Activated CD4-positive, alpha-beta T cell treated with anti-CD3 and anti-CD28 coated beads, Interleukin-2, amount 10 ng/mL, durations not matched to agents 24 days and 14 days (primary cell): Measurements from ENCODE around the gene KLHDC1. TPM values are rescaled to one million over a fixed set of nuclear protein-coding genes. Genes with fewer than 3 reads are reported as not detected.
"Not testable (repeated sequence)": the region's sequence is repeated elsewhere in the genome, so short reads cannot be mapped to it uniquely, and the experiment has no call there.

ENCODE experiments used
- DNase-seq: peaks from one replicate; pipeline ENCODE4 v3.0.0; 2022
- H3K27ac Mint-ChIP-seq: one replicate; pipeline ENCODE4 v1.8.0; 2022; ENCODE audit warnings: mild to moderate bottlenecking, mixed read lengths
- H3K27me3 Mint-ChIP-seq: one replicate; pipeline ENCODE4 v1.8.0; 2022; ENCODE audit warnings: mixed read lengths
- H3K36me3 Mint-ChIP-seq: one replicate; pipeline ENCODE4 v1.8.0; 2022; ENCODE audit warnings: low read depth, mild to moderate bottlenecking, mixed read lengths
- H3K4me1 Mint-ChIP-seq: one replicate; pipeline ENCODE4 v1.8.0; 2021; ENCODE audit warnings: mixed read lengths
- H3K4me3 Mint-ChIP-seq: one replicate; pipeline ENCODE4 v1.8.0; 2022; ENCODE audit warnings: mild to moderate bottlenecking, moderate library complexity, mixed read lengths
- H3K9me3 Mint-ChIP-seq: one replicate; pipeline ENCODE4 v1.8.0; 2021; ENCODE audit warnings: mixed read lengths
- intact Hi-C: fragments of 100-400 bp; cut with micrococcal nuclease; formaldehyde crosslinking; loops from one replicate; pipeline ENCODE4 v1.15.1; 2023
- total RNA-seq: library from RNA; stranded (reverse); gene quantifications from 2 replicates; pipeline ENCODE4 v1.2.3, GENCODE V29; 2022

Gene KLHDC1, protein sequence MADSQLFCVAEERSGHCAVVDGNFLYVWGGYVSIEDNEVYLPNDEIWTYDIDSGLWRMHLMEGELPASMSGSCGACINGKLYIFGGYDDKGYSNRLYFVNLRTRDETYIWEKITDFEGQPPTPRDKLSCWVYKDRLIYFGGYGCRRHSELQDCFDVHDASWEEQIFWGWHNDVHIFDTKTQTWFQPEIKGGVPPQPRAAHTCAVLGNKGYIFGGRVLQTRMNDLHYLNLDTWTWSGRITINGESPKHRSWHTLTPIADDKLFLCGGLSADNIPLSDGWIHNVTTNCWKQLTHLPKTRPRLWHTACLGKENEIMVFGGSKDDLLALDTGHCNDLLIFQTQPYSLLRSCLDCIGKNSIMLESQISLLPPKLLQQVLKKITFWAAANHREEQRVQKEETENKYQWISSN
- total RNA-seq: 0.95 and 0.96 TPM in 2 replicates

- H3K9me3 Mint-ChIP-seq: no peaks in the 10 kb centered on the region
- DNase-seq: peak; percentile 95
- no peaks in the 10 kb centered on the region for H3K27me3 Mint-ChIP-seq
- H3K4me1 Mint-ChIP-seq: peaks cover 18% of the 10 kb centered on the region
- peak within 1 kb of the TSS; percentile 79 for H3K4me3 Mint-ChIP-seq
- H3K36me3 Mint-ChIP-seq: no peaks in the 10 kb centered on the region
- H3K27ac Mint-ChIP-seq: peak within 1 kb of the TSS; percentile 84
- intact Hi-C loops: loop anchor here (2.0 kb wide), 2 partner anchors 58 to 74 kb away; partner anchors contain the start of gene DNAAF2
Observed at GRCh38 chr14:49692811-49693734, at the start of gene KLHDC1. Gene KLHDC1, plus strand, starts transcription at chr14:49693120. Its CDS starts 75 bp downstream, at chr14:49693195.

GRCh38 chr14:49653508-49653907 lies 39.4 kb upstream of the KLHDC1 start:
- no peak overlapping the region for H3K4me3 Mint-ChIP-seq
- no peak for DNase-seq
- no peak overlapping the region for H3K27ac Mint-ChIP-seq
- H3K36me3 Mint-ChIP-seq: peaks cover 13% of the 10 kb centered on the region
- no peaks in the 10 kb centered on the region for H3K27me3 Mint-ChIP-seq
- no peaks in the 10 kb centered on the region for H3K9me3 Mint-ChIP-seq
- intact Hi-C loops: no loop called here
- peaks cover 4% of the 10 kb centered on the region for H3K4me1 Mint-ChIP-seq

GRCh38 chr14:49654511-49654910 lies 38.4 kb upstream of the KLHDC1 start:
- Mint-ChIP-seq H3K27ac (no peak overlapping the region), H3K4me3 (no peak overlapping the region), H3K4me1 (peaks cover 4% of the 10 kb centered on the region), H3K36me3 (peaks cover 13% of the 10 kb centered on the region), H3K9me3 (no peaks in the 10 kb centered on the region), H3K27me3 (no peaks in the 10 kb centered on the region)
- intact Hi-C loops: no loop called here
- no peak for DNase-seq

DNA sequence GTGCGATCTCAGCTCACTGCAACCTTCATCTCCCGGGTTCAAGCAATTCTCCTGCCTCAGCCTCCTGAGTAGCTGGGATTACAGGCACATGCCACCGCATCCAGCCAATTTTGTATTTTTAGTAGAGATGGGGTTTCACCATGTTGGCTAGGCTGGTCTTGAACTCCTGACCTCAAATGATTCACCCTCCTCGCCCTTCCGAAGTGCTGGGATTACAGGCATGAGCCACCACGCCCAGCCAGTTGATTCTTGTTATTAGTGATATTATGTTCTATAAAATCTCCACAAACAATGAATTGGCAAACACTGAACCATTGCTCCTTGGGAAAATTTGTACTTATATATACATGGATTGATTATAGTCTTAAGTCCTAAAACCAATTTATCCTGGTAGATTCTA lies 35.4 kb upstream of the KLHDC1 start:
- intact Hi-C loops, H3K4me1 Mint-ChIP-seq, H3K9me3 Mint-ChIP-seq, H3K27me3 Mint-ChIP-seq, H3K4me3 Mint-ChIP-seq, DNase-seq, H3K27ac Mint-ChIP-seq: not testable (repeated sequence)
- peaks cover 14% of the 10 kb centered on the region for H3K36me3 Mint-ChIP-seq

DNA sequence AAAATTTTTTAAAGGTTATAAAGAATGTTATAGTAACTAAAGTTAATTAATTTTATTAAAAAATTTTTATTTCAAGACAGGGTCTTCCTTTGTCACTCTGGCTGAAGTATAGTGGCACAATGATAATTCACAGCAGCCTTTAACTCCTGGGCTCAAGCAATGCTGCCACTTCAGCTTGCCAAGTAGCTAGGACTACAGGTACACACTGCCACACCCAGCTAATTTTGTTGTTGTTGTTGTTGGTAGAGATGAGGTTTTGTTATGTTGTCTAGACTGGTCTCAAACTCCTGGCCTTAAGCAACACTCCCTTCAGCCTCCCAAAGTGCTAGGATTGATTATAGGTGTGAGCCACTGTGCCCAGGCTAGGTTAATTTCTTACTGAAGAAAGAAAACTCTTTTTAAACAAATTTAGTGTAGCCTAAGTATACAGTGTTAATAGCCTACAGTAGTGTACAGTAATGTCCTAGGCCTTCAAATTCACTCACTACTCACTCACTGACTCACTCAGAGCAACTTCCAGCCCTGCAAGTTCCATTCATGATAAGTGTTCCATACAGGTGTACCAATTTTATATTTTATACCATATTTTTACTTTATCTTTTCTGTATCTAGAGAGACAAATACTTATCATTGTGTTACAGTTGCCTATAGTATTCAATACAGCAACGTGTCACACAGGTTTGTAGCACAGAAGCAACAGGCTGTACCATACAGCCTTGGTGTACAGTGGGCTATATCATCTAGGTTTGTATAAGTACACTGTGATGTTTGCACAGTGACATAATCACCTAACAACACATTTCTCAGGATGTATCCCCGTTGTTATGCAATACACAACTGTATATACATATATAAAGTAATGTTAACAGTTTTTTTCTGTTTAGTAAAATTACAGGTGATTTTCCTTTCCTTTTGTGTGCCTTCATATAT lies 33.1 kb upstream of the KLHDC1 start:
- H3K4me3 Mint-ChIP-seq: no peak overlapping the region
- intact Hi-C loops: no loop called here
- no peaks in the 10 kb centered on the region for H3K9me3 Mint-ChIP-seq
- no peaks in the 10 kb centered on the region for H3K4me1 Mint-ChIP-seq
- no peaks in the 10 kb centered on the region for H3K27me3 Mint-ChIP-seq
- H3K36me3 Mint-ChIP-seq: peaks cover 11% of the 10 kb centered on the region
- no peak for DNase-seq
- H3K27ac Mint-ChIP-seq: no peak overlapping the region

DNA sequence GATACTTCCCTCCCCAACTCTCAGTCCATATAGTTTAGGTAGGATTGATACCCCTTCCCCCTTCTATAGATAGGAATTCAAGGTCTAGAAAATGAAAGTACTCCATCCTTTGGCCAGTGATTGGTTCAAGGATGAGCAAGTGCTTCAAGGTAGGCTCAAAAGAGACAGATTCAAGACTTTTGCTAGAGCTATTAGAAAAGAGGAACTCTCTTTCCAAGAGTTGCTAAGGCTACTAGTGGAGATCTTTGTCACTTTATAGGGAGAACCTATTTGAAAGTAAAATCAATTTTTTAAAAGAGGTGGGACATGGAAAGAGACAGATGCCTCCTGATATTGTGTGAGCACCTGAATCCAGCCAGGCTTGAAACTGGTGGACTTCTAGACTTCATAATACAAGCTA lies 22.4 kb upstream of the KLHDC1 start:
- Mint-ChIP-seq H3K36me3 (peaks cover 48% of the 10 kb centered on the region), H3K4me1 (peaks cover 3% of the 10 kb centered on the region), H3K4me3 (no peak overlapping the region), H3K27me3 (no peaks in the 10 kb centered on the region), H3K27ac (no peak overlapping the region), H3K9me3 (no peaks in the 10 kb centered on the region)
- intact Hi-C loops: no loop called here
- no peak for DNase-seq

DNA sequence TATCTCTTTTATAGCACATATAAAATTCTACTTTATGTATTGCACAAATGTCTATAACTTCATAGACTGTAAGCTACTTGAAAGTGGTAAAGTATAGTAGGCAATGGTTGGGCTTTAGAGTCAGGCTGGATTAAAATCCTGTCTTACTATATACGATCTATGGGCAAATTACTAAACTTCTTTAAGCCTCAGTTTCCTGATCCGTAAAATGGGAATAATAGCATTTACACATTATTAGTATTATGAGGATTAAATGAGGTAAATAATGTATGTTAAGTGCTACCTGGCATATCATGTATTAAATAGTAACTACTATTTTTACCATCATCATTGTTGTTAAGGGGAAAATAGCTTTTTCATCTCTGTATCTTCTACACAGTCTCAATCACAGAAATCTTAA lies 19.3 kb upstream of the KLHDC1 start:
- Mint-ChIP-seq H3K4me1 (peaks cover 3% of the 10 kb centered on the region), H3K27ac (no peak overlapping the region), H3K9me3 (no peaks in the 10 kb centered on the region), H3K36me3 (peaks cover 57% of the 10 kb centered on the region), H3K27me3 (no peaks in the 10 kb centered on the region), H3K4me3 (no peak overlapping the region)
- intact Hi-C loops: no loop called here
- no peak for DNase-seq

GRCh38 chr14:49677643-49678042 lies 15.3 kb upstream of the KLHDC1 start:
- no peak for DNase-seq
- H3K4me1 Mint-ChIP-seq: peaks cover 18% of the 10 kb centered on the region
- intact Hi-C loops: no loop called here
- peaks cover 1% of the 10 kb centered on the region for H3K9me3 Mint-ChIP-seq
- no peak overlapping the region for H3K4me3 Mint-ChIP-seq
- peaks cover 70% of the 10 kb centered on the region for H3K36me3 Mint-ChIP-seq
- no peaks in the 10 kb centered on the region for H3K27me3 Mint-ChIP-seq
- H3K27ac Mint-ChIP-seq: no peak overlapping the region

GRCh38 chr14:49679271-49679670 lies 13.6 kb upstream of the KLHDC1 start:
- peaks cover 63% of the 10 kb centered on the region for H3K36me3 Mint-ChIP-seq
- H3K4me3 Mint-ChIP-seq: no peak overlapping the region
- peaks cover 3% of the 10 kb centered on the region for H3K9me3 Mint-ChIP-seq
- peak overlapping the region; percentile 72 for H3K27ac Mint-ChIP-seq
- H3K27me3 Mint-ChIP-seq: no peaks in the 10 kb centered on the region
- peaks cover 19% of the 10 kb centered on the region for H3K4me1 Mint-ChIP-seq
- DNase-seq: no peak
- intact Hi-C loops: loop anchor here (1.0 kb wide), 1 partner anchor 9 kb away; the partner anchor contains the start of gene POLE2

DNA sequence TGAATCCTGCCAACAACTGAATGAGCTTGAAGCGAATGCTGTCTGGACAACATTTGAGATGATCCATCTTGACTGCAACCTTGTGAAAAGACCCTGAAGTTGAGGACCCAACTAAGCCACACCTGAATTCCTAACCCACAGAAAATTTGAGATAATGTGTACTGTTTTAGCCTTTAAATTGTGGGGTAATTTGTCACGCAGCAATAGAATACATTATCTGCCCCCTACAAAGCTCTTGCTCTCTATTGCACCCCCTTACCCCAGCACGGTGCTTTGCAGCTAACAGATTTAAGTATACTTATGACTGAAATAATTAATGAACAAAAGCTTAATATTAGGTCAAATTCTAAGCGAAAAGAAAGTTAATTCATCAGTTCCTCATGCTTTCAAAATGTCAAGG lies 6.5 kb upstream of the KLHDC1 start:
- no peaks in the 10 kb centered on the region for H3K27me3 Mint-ChIP-seq
- peaks cover 3% of the 10 kb centered on the region for H3K9me3 Mint-ChIP-seq
- peak overlapping the region; percentile 97 for H3K4me3 Mint-ChIP-seq
- no peak for DNase-seq
- peaks cover 18% of the 10 kb centered on the region for H3K36me3 Mint-ChIP-seq
- intact Hi-C loops: loop anchor here (5.0 to 10.0 kb wide), 3 partner anchors 166 to 546 kb away; partner anchors contain the start of genes NEMF, SOS2 and VCPKMT
- peak overlapping the region; percentile 79 for H3K27ac Mint-ChIP-seq
- peaks cover 31% of the 10 kb centered on the region for H3K4me1 Mint-ChIP-seq

DNA sequence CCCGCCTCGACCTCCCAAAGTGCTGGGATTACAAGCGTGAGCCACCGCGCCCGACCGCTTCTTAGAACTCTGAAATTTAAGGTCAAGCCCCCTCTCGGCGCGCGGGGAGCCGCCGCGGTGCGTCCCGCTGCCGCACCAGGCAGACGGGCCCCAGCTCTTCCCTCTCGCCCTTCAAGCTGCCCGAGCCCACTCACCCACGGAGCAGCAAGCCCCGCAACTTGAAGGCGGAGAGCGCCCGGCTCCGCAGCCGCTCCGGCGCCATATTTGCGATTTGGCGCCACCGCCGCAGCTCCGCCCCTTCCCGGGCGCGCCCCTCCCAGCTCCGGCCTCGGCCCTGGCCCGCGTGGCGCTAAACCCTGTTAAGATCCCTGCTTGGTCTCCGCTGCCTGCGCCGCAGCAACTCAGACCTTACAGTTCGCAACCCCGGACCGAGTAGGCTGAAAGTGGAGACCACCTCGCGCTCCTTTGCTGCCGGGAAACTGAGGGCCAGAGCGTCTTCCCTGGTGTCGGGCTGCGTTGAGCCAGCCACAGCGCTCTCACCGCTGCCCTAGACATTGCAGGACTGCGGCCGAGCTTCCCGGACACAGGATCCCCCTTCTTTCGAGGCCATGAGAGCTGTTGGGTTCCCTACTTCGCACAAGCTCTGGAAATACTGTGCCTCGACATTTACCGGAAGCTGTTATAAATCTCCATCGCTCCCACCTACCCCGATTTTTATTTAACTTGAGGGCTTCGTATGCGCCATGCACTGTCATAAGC lies 4.8 kb upstream of the KLHDC1 start, which contains the start of gene POLE2:
TSS of gene POLE2 (minus strand) at position 273 of the 759 bp plus-strand sequence. CDS start at position 262, 11 bp downstream.
- H3K4me3 Mint-ChIP-seq: peak within 1 kb of the TSS; percentile 97
- H3K4me1 Mint-ChIP-seq: peaks cover 41% of the 10 kb centered on the region
- H3K9me3 Mint-ChIP-seq: no peaks in the 10 kb centered on the region
- no peaks in the 10 kb centered on the region for H3K27me3 Mint-ChIP-seq
- peaks cover 11% of the 10 kb centered on the region for H3K36me3 Mint-ChIP-seq
- intact Hi-C loops: loop anchor here (1.0 to 10.0 kb wide), 7 partner anchors 9 to 544 kb away; partner anchors contain the start of genes LRR1, MGAT2, NEMF and RPL36AL
- DNase-seq: peak; percentile 95
- H3K27ac Mint-ChIP-seq: peak within 1 kb of the TSS; percentile 94

DNA sequence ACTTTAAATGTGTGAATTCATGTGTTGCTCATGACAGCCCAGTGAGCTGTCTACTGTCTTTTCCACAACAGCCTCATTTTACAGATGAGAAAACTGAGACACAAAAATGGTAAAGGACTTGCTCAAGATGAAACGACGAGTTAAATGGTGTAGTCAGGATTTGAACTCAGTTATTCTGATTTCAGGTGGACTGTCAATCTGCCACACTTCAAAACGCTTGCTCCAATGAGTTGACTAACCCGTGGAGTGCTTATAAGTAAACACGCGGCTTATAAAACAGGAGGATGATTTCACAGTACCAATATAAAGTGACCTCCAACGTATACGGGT lies 4.3 kb upstream of the KLHDC1 start:
- Mint-ChIP-seq H3K27ac (peak overlapping the region; percentile 94), H3K36me3 (peaks cover 8% of the 10 kb centered on the region), H3K9me3 (no peaks in the 10 kb centered on the region), H3K27me3 (no peaks in the 10 kb centered on the region), H3K4me3 (peak overlapping the region; percentile 97), H3K4me1 (peaks cover 38% of the 10 kb centered on the region)
- no peak for DNase-seq
- intact Hi-C loops: loop anchor here (1.0 to 10.0 kb wide), 7 partner anchors 9 to 544 kb away; partner anchors contain the start of genes LRR1, MGAT2, NEMF and RPL36AL
